ENCODE measurements around the gene IP6K1.

Gene IP6K1

GRCh38 chr3:49717959-49718857 is 68.1 kb downstream of the IP6K1 start:
- H3K4me1 ChIP-seq (ENCODE audit: control extremely low read depth in 1 of 4, control insufficient read depth in 4 of 4, insufficient read depth in 4 of 4, low read length in 3 of 4): peaks cover 0 to 43% (median 29%) of the 10 kb centered on the region in 4 experiments
- no peaks in the 10 kb centered on the region for H3K27me3 ChIP-seq (replicated peaks in 2 of 5; ENCODE audit: control insufficient read depth in 4 of 5, insufficient read depth in 5 of 5, low read length in 4 of 5)
- peaks cover 5 to 54% (median 34%) of the 10 kb centered on the region in 4 experiments for H3K36me3 ChIP-seq (ENCODE audit: control insufficient read depth in 4 of 4, insufficient read depth in 4 of 4, low read length in 3 of 4)
- WGBS (ENCODE audit: insufficient coverage): 88% methylated on average over 71 of the region's 75 CpGs
- no peak overlapping the region for H3K27ac ChIP-seq (ENCODE audit: insufficient read depth in 1 of 2, low read depth in 1 of 2, low read length in 2 of 2, poor library complexity in 1 of 2, severe bottlenecking in 2 of 2)
- H3K4me3 ChIP-seq (ENCODE audit: control insufficient read depth in 1 of 7, extremely low read depth in 1 of 7, insufficient read depth in 4 of 7, low read depth in 2 of 7, low read length in 6 of 7): peak overlapping the region in 4 of 7 experiments; percentile 78 to 94 (median 84)
- CTCF ChIA-PET: interaction anchor here (0.6 to 3.2 kb wide), 7 partner anchors 10 to 372 kb away, joined by 3 to 18 read pairs (median 4); no protein-coding TSS in a partner anchor
- no peaks in the 10 kb centered on the region for H3K9me3 ChIP-seq (ENCODE audit: control extremely low read depth in 1 of 5, control insufficient read depth in 4 of 5, insufficient read depth in 2 of 5, low read depth in 1 of 5, low read length in 4 of 5)
- POLR2A ChIA-PET: interaction anchor here (0.9 kb wide), 1 partner anchor 710 kb away, joined by 5 read pairs; no protein-coding TSS in a partner anchor
- DNase-seq: peak in 1 of 3 donors; percentile 11

GRCh38 chr3:49717211-49717958 is 69.0 kb downstream of the IP6K1 start:
- POLR2A ChIA-PET: no interaction called here

GRCh38 chr3:49716691-49717210 is 69.6 kb downstream of the IP6K1 start:
- DNase-seq: no peak
- Histone ChIP-seq H3K27ac (ENCODE audit: insufficient read depth in 1 of 2, low read depth in 1 of 2, low read length in 2 of 2, poor library complexity in 1 of 2, severe bottlenecking in 2 of 2) (no peak overlapping the region), H3K4me1 (ENCODE audit: control extremely low read depth in 1 of 4, control insufficient read depth in 4 of 4, insufficient read depth in 4 of 4, low read length in 3 of 4) (peaks cover 0 to 46% (median 35%) of the 10 kb centered on the region in 4 experiments), H3K4me3 (ENCODE audit: control insufficient read depth in 1 of 7, extremely low read depth in 1 of 7, insufficient read depth in 4 of 7, low read depth in 2 of 7, low read length in 6 of 7) (no peak overlapping the region), H3K27me3 (replicated peaks in 2 of 5; ENCODE audit: control insufficient read depth in 4 of 5, insufficient read depth in 5 of 5, low read length in 4 of 5) (no peaks in the 10 kb centered on the region), H3K9me3 (ENCODE audit: control extremely low read depth in 1 of 5, control insufficient read depth in 4 of 5, insufficient read depth in 2 of 5, low read depth in 1 of 5, low read length in 4 of 5) (no peaks in the 10 kb centered on the region), H3K36me3 (ENCODE audit: control insufficient read depth in 4 of 4, insufficient read depth in 4 of 4, low read length in 3 of 4) (peaks cover 5 to 43% (median 32%) of the 10 kb centered on the region in 4 experiments)
- 98% methylated on average over 15 of the region's 16 CpGs for WGBS (ENCODE audit: insufficient coverage)
- ChIA-PET POLR2A (no interaction called here), CTCF (interaction anchor here (1.0 to 1.8 kb wide), 2 partner anchors 13 to 184 kb away, joined by 3 to 4 read pairs; no protein-coding TSS in a partner anchor)

More at GRCh38 chr3:49717211-49717958, 69.0 kb downstream of the IP6K1 start:
- Histone ChIP-seq H3K27me3 (replicated peaks in 2 of 5; ENCODE audit: control insufficient read depth in 4 of 5, insufficient read depth in 5 of 5, low read length in 4 of 5) (no peaks in the 10 kb centered on the region), H3K9me3 (ENCODE audit: control extremely low read depth in 1 of 5, control insufficient read depth in 4 of 5, insufficient read depth in 2 of 5, low read depth in 1 of 5, low read length in 4 of 5) (no peaks in the 10 kb centered on the region), H3K4me3 (ENCODE audit: control insufficient read depth in 1 of 7, extremely low read depth in 1 of 7, insufficient read depth in 4 of 7, low read depth in 2 of 7, low read length in 6 of 7) (no peak overlapping the region), H3K36me3 (ENCODE audit: control insufficient read depth in 4 of 4, insufficient read depth in 4 of 4, low read length in 3 of 4) (peaks cover 5 to 49% (median 34%) of the 10 kb centered on the region in 4 experiments), H3K27ac (ENCODE audit: insufficient read depth in 1 of 2, low read depth in 1 of 2, low read length in 2 of 2, poor library complexity in 1 of 2, severe bottlenecking in 2 of 2) (no peak overlapping the region), H3K4me1 (ENCODE audit: control extremely low read depth in 1 of 4, control insufficient read depth in 4 of 4, insufficient read depth in 4 of 4, low read length in 3 of 4) (peaks cover 0 to 43% (median 30%) of the 10 kb centered on the region in 4 experiments)
- CTCF ChIA-PET: interaction anchor here (0.6 to 2.7 kb wide), 5 partner anchors 9 to 183 kb away, joined by 3 to 6 read pairs (median 4); no protein-coding TSS in a partner anchor
- WGBS (ENCODE audit: insufficient coverage): 97% methylated on average over 9 of the region's 14 CpGs
- DNase-seq: no peak

GRCh38 chr3:49716169-49716568 is 70.2 kb downstream of the IP6K1 start:
- Histone ChIP-seq H3K4me3 (ENCODE audit: control insufficient read depth in 1 of 7, extremely low read depth in 1 of 7, insufficient read depth in 4 of 7, low read depth in 2 of 7, low read length in 6 of 7) (no peak overlapping the region), H3K9me3 (ENCODE audit: control extremely low read depth in 1 of 5, control insufficient read depth in 4 of 5, insufficient read depth in 2 of 5, low read depth in 1 of 5, low read length in 4 of 5) (no peaks in the 10 kb centered on the region), H3K4me1 (ENCODE audit: control extremely low read depth in 1 of 4, control insufficient read depth in 4 of 4, insufficient read depth in 4 of 4, low read length in 3 of 4) (peaks cover under 1 to 52% (median 41%) of the 10 kb centered on the region in 4 experiments), H3K27me3 (replicated peaks in 2 of 5; ENCODE audit: control insufficient read depth in 4 of 5, insufficient read depth in 5 of 5, low read length in 4 of 5) (no peaks in the 10 kb centered on the region), H3K27ac (ENCODE audit: insufficient read depth in 1 of 2, low read depth in 1 of 2, low read length in 2 of 2, poor library complexity in 1 of 2, severe bottlenecking in 2 of 2) (no peak overlapping the region), H3K36me3 (ENCODE audit: control insufficient read depth in 4 of 4, insufficient read depth in 4 of 4, low read length in 3 of 4) (peaks cover 5 to 37% (median 31%) of the 10 kb centered on the region in 4 experiments)
- POLR2A ChIA-PET: no interaction called here
- CTCF ChIA-PET: interaction anchor here (1.0 to 1.8 kb wide), 4 partner anchors 12 to 184 kb away, joined by 3 to 4 read pairs (median 4); no protein-coding TSS in a partner anchor
- no peak for DNase-seq
- WGBS (ENCODE audit: insufficient coverage): 100% methylated on average over 3 of the region's 7 CpGs

GRCh38 chr3:49715611-49716121 is 70.7 kb downstream of the IP6K1 start:
- peaks cover 4 to 55% (median 46%) of the 10 kb centered on the region in 4 experiments for H3K4me1 ChIP-seq (ENCODE audit: control extremely low read depth in 1 of 4, control insufficient read depth in 4 of 4, insufficient read depth in 4 of 4, low read length in 3 of 4)
- WGBS (ENCODE audit: insufficient coverage): 96% methylated on average over 13 of the region's 13 CpGs
- CTCF ChIA-PET: interaction anchor here (1.0 to 1.8 kb wide), 4 partner anchors 12 to 185 kb away, joined by 3 to 4 read pairs (median 4); no protein-coding TSS in a partner anchor
- no peaks in the 10 kb centered on the region for H3K27me3 ChIP-seq (replicated peaks in 2 of 5; ENCODE audit: control insufficient read depth in 4 of 5, insufficient read depth in 5 of 5, low read length in 4 of 5)
- H3K36me3 ChIP-seq (ENCODE audit: control insufficient read depth in 4 of 4, insufficient read depth in 4 of 4, low read length in 3 of 4): peaks cover 5 to 32% (median 28%) of the 10 kb centered on the region in 4 experiments
- no peaks in the 10 kb centered on the region for H3K9me3 ChIP-seq (ENCODE audit: control extremely low read depth in 1 of 5, control insufficient read depth in 4 of 5, insufficient read depth in 2 of 5, low read depth in 1 of 5, low read length in 4 of 5)
- DNase-seq: no peak
- no peak overlapping the region for H3K4me3 ChIP-seq (ENCODE audit: control insufficient read depth in 1 of 7, extremely low read depth in 1 of 7, insufficient read depth in 4 of 7, low read depth in 2 of 7, low read length in 6 of 7)
- no peak overlapping the region for H3K27ac ChIP-seq (ENCODE audit: insufficient read depth in 1 of 2, low read depth in 1 of 2, low read length in 2 of 2, poor library complexity in 1 of 2, severe bottlenecking in 2 of 2)
- POLR2A ChIA-PET: no interaction called here

GRCh38 chr3:49714728-49715550 is 71.4 kb downstream of the IP6K1 start:
- no peak overlapping the region for H3K4me3 ChIP-seq (ENCODE audit: control insufficient read depth in 1 of 7, extremely low read depth in 1 of 7, insufficient read depth in 4 of 7, low read depth in 2 of 7, low read length in 6 of 7)
- H3K36me3 ChIP-seq (ENCODE audit: control insufficient read depth in 4 of 4, insufficient read depth in 4 of 4, low read length in 3 of 4): peaks cover 5 to 29% (median 27%) of the 10 kb centered on the region in 4 experiments
- peaks cover 8 to 56% (median 47%) of the 10 kb centered on the region in 4 experiments for H3K4me1 ChIP-seq (ENCODE audit: control extremely low read depth in 1 of 4, control insufficient read depth in 4 of 4, insufficient read depth in 4 of 4, low read length in 3 of 4)
- no peaks in the 10 kb centered on the region for H3K27me3 ChIP-seq (replicated peaks in 2 of 5; ENCODE audit: control insufficient read depth in 4 of 5, insufficient read depth in 5 of 5, low read length in 4 of 5)
- CTCF ChIA-PET: interaction anchor here (1.0 to 1.4 kb wide), 3 partner anchors 11 to 14 kb away, joined by 3 to 4 read pairs (median 4); no protein-coding TSS in a partner anchor
- 94% methylated on average over 12 of the region's 13 CpGs for WGBS (ENCODE audit: insufficient coverage)
- H3K9me3 ChIP-seq (ENCODE audit: control extremely low read depth in 1 of 5, control insufficient read depth in 4 of 5, insufficient read depth in 2 of 5, low read depth in 1 of 5, low read length in 4 of 5): no peaks in the 10 kb centered on the region
- no peak for DNase-seq
- POLR2A ChIA-PET: no interaction called here
- no peak overlapping the region for H3K27ac ChIP-seq (ENCODE audit: insufficient read depth in 1 of 2, low read depth in 1 of 2, low read length in 2 of 2, poor library complexity in 1 of 2, severe bottlenecking in 2 of 2)
